Activated T-cell treated with anti-CD3 and anti-CD28 coated beads, Interleukin-2, amount 50 U/mL, for 48 hours (primary cell): ENCODE measurements around the gene VDR.
"Not testable (repeated sequence)": the region's sequence is repeated elsewhere in the genome, so short reads cannot be mapped to it uniquely, and the experiment has no call there.

ENCODE experiments used
- DNase-seq, 2 experiments: peaks; one replicate each; pipeline ENCODE4 v3.0.0-alpha.2; 2020

Gene VDR

GRCh38 chr12:47843226-47843980 is 61.4 kb downstream of the VDR start:
- no peak for DNase-seq

- DNase-seq: not testable (repeated sequence)
These were observed 62.3 kb downstream of the VDR start for GRCh38 chr12:47842543-47842942.

GRCh38 chr12:47841910-47842309 is 62.9 kb downstream of the VDR start:
- no peak for DNase-seq

GRCh38 chr12:47841501-47841900 is 63.3 kb downstream of the VDR start:
- DNase-seq: no peak

- no peak for DNase-seq
These were observed 64.2 kb downstream of the VDR start for GRCh38 chr12:47840571-47840970.

GRCh38 chr12:47839214-47839876 is 65.4 kb downstream of the VDR start:
- DNase-seq: peak in 1 of 2 experiments; percentile 49

GRCh38 chr12:47838286-47838931 is 66.4 kb downstream of the VDR start:
- DNase-seq: peak in 1 of 2 experiments; percentile 59

GRCh38 chr12:47837190-47838171 is 67.3 kb downstream of the VDR start:
- peak; percentile 73 to 79 for DNase-seq

GRCh38 chr12:47835831-47836155 is 69.0 kb downstream of the VDR start:
- no peak for DNase-seq

- DNase-seq: no peak
These were observed 69.6 kb downstream of the VDR start for GRCh38 chr12:47835006-47835830.

- DNase-seq: peak in 1 of 2 experiments; percentile 51
These were observed 70.4 kb downstream of the VDR start for GRCh38 chr12:47834199-47834903.

- DNase-seq: no peak
These were observed 71.2 kb downstream of the VDR start for GRCh38 chr12:47833591-47834012.

- peak; percentile 85 to 89 for DNase-seq
These were observed 72.4 kb downstream of the VDR start for GRCh38 chr12:47832263-47832933.

- DNase-seq: no peak
These were observed 75.2 kb downstream of the VDR start for GRCh38 chr12:47829584-47829983.

- peak in 1 of 2 experiments; percentile 51 for DNase-seq
These were observed 75.8 kb downstream of the VDR start for GRCh38 chr12:47828976-47829482.

- no peak for DNase-seq
These were observed 76.5 kb downstream of the VDR start for GRCh38 chr12:47828008-47828975.

GRCh38 chr12:47825173-47825639 is 79.6 kb downstream of the VDR start:
- no peak for DNase-seq

GRCh38 chr12:47824635-47825034 is 80.2 kb downstream of the VDR start:
- DNase-seq: no peak

GRCh38 chr12:47824198-47824597 is 80.6 kb downstream of the VDR start:
- peak in 1 of 2 experiments; percentile 42 for DNase-seq
